GM18909 (cell line): Measurements from ENCODE around the gene ALCAM.

Experiments
- ATAC-seq: cut with Tn5 transposase; IDR thresholded peaks from one replicate; pipeline ENCODE4 v1.9.1; 2021; ENCODE audit warnings: mild to moderate bottlenecking; ENCODE audit not compliant: unreplicated experiment, poor library complexity

Gene ALCAM

DNA sequence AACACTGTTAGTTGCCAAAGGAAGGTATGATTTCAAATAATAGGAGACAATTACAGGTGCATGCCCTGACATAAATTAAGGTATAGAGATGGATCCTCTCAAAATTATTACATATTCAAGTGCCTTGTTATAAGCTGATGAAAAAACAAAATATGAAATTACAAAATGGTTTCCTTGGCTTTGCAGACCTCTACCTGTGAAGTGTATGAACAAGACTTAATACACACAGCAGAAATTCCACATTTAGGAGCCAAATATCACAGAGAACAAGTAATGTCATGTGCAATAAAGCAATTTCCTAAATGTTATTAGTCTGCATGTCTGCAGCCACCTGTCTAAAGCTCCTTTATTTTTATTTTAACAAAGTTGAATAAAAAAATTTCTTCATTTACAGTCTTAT lies 151.5 kb downstream of the ALCAM start:
- no peak for ATAC-seq

DNA sequence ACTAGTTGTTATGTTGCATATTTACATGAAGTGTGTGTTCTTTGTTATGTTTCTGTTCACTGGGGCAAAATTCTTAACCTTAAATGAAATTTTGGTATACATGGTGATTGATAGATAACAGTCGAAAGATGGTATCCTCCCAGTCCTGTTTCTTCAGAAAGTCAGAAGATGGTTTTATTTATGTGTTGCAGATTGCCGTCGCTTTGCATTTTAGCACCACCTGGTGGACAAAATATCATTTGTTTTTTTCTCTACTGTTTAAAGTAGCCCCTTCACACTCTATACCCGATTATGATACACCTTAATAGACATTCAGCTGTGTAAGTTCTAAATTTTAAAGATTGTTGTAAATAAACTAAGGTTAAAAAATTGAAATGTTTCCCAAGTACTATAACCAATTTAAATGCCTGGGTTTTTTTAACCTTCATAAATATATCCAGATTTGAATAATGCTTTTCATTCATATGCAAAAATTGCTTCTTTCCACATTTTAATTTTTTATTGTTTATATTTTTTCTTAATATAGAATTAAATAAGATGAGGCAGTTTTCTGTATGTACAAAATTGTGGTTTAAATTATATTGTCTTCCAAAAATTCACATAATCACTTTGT lies 152.2 kb downstream of the ALCAM start:
- ATAC-seq: peak; percentile 93

DNA sequence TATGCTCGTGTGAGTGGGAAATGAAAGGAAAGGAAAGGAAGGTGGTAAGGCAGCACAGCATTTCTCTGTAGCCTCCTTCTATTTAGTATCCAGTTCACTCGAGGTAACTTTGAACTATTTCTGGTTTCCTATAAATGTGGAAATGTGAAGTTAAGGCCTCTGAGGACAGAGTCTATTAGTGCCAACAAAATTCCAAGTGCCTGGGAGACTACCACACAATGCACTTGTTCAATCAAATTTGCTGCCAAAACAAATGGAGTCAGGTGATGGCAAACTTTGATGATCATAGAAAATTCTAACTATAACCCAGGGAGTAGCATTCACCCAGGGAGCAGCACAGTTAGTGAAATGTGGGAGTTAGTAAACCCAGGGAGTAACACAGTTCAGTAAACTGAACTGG lies 155.1 kb downstream of the ALCAM start:
- no peak for ATAC-seq

DNA sequence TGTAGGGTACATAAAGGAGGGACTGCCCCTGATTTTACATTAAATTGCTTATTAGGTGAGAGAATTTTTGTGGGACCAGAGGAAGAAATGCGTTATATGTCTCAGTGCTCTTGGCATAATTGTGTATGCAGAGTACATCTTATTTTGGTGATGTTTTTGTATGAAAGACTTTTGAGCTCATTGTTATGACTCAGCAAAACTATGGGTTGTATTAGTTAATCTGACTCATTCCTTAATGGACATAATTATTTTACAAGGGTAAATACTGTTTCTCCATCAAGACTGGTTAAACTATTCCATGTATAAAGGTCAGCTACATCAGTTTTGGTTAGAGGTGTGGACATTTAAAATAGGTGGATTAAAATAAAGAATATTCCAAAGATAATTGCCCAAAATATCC lies 156.8 kb downstream of the ALCAM start:
- no peak for ATAC-seq

DNA sequence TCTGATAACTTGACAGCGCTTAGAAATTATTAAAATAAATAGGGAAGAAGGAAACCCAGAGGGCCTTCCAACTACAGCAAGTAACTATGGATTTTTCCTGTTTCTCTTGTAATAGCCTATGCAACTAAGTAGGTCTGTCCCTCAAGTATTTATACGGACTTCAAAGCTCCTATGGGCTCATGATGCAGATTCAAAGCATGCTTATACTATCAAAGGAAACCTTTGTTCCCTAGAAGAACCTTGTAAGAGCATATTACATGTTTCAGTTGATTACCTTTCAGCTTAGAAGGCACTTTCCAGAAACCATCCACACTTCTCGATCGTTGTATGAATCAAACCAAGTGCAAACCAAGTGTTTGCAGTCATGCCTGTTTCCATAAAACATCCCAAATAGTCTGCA lies 158.8 kb downstream of the ALCAM start:
- ATAC-seq: no peak

DNA sequence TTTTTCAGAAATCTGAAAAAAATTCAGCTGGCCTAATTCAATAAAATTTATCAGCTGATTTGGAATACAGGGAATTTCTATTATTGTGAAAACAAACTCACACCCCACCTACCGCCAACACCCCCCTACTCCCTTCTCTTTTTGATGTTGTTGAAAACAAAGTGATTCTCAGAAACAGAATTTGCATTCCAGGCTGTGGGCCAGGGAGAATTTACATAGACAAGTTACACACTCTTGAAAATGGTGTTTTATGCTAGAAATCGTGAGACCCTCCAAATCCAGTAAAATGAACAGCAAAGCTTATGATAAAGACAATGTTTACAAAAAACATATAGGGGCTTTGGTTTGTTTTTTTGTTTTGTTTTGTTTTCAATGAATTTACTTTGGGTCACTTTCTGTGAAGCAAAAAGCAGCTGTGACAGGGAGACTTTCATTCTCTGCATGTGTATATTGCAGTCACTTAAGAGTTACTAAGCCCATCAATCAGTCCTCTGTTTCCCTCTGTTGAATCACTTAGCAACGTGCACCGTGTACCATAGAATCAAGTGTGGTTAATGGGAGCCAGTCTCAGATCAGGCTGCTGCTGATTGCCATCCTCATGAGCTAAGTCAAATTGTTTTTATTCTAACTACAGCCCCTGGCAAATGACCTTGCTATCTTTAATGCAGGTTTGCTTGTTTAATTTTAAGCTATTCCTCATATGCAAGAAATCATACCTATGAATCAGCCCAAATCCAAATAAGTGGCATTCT lies 159.8 kb downstream of the ALCAM start:
- no peak for ATAC-seq

DNA sequence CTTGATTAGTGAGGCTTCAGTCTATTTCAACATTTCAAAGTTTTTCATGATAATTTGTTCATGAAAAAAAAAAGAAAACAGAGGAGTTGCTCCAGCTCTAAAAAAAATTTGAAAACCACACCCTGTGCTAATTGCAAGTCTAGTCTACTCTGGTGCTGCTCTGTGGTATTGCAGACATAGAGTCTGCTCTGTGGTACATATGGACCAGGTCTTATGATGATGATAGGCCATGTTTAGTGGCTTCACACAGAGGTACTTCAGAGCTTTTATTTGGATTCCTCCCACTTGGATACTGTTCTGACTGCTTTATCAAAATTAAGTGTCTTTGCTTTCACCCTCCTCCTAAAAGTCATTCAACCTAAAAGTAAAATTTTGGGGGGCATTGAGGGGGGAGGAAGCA lies 160.8 kb downstream of the ALCAM start:
- no peak for ATAC-seq

DNA sequence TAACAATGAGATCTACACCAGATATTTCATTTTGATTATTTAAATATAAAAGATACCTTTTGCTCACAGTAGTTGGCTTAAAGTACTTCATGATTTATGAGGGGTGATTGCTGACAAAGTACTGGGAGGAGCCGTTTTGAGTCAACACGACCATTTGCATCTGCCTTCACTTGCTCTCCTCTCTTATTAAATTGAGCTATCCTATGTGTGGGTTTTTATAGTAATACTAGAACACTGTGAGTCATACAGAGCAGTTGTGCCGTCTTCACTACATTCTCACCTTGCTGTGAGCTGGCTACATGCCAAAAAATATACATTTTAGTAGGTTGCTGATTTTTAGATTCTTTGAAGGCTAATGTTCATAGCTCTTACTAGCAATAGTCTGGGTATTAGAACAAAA lies 161.2 kb downstream of the ALCAM start:
- peak; percentile 74 for ATAC-seq

DNA sequence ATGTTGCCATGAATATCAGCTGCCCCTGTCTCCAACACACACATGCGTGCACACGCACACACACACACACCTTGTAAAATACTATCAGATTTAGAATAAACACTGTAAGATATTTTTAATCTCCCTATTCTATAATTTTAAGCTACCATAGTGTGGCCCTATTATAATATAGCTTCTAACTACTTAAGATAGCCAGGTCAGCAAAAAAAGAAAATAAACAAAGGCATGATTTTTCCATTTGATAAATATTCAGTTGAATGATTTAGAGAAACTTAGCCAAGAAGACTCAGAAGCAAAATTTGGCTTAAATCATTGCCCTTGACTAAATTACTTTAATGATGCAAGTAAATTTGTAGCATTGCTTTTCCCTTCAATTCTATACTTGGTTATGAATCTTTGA lies 162.2 kb downstream of the ALCAM start:
- ATAC-seq: no peak

DNA sequence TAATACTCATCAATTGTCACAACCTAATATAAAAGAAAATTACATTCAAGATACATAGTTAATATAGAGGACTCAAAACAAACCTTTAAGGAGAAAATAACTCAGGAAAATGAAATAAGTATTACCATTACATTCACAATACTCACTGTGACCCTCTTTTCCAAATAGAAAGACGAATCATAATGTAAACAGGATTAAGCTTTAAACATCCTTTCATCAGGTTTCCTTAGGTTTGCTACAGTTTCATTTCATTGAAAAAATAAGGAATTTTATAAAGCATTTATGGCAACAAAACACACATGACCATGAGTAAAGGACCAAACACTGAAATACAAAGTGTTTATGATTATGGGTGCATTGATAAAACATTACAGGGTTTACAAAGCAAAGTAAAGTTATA lies 162.7 kb downstream of the ALCAM start:
- ATAC-seq: no peak

DNA sequence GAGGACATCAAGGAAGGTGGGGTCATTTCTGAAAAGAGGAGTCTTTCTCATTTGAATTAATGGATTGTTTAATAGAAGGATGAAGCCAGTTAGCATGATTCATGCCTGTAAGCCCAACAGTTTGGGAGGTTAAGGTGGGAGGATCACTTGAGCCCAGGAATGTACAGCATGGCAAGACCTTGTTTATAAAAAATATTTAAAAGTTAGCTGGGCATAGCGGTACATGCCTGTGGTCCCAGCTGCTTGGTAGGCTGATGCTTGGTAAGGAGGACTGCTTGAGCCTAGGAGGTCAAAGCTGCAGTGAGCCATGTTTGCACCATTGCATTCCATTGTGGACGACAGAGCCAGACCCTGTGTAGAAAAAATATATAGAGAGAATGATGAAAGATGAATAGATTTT lies 165.5 kb downstream of the ALCAM start:
- no peak for ATAC-seq

DNA sequence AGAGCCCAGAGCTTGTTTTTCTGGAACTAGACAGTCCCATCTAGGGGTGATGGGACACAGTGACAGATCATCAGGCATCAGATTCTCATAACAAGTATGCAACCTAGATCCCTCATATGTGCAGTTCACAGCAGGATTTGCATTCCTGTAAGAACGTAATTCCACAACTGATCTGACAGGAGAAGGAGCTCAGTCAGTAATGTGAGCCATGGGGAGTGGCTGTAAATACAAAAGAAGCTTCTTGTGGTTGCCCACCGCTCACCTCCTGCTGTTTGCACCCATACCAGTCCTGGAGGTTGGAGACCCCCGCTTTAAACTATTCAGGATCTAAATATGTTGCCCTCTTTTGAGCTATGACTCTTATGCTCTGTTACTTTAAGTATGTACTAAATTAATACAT lies 167.3 kb downstream of the ALCAM start:
- no peak for ATAC-seq

DNA sequence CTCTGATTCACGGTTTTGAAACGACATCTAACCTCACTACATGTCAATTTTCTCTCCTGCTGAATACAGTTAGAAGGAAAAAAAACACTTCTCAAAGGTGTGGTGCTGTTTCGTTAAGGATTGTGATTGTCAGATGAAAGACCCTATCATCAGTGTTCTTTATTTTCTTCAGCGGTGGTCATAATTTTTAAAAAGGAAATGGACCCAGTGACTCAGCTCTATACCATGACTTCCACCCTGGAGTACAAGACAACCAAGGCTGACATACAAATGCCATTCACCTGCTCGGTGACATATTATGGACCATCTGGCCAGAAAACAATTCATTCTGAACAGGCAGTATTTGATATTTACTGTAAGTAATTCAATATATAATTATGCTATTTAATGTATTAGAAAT lies 167.8 kb downstream of the ALCAM start:
- ATAC-seq: no peak

DNA sequence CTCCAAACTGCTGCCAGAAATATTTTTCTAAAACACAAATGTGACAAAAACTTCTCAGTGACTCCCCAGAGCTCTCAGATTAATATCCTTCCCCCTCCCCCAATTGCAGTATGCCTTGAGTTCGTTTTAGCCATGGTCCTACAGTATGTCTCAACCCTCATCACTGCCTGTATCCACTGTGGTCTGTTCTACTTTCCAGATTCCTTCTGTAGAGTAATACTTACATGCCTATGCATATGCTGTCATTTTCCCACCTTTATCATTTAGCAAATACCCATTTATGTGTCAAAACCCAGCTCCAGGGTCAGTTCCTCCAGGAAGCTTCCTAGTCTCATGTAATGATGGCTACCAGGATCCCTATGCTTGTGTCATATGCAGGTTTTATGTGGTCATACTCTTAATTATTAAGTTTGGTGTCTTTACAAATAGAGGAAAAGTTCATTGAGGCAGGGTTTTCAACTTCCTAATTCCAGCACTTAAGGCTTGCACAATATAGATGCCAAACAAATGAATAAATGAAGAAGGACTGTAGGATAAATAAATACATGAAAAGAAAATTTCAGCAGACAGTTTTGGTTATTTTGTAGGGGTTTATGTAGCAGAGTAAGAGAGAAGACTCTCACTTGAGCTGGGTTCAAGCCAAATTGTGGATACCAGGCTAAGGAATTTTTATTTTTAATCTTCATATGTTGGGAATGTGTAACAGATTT lies 170.8 kb downstream of the ALCAM start:
- no peak for ATAC-seq

DNA sequence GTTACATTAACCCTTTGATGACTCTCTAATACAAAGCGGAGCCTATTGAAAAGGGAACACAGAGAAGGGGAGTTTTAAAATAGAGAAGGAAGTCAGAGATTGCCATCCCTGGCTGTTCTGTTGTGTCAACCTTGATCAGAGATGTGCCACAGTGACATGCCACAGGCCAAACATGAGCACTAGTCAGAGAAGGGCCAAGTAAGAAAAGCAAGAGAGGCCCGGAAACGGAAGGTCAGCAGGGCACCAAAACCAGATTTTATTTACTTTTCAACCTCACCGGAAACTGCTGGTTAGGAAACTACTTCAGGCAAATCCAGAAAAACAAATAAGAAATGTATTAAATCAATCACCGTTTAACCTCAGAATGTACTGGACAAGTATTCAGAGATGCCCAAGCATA lies 171.8 kb downstream of the ALCAM start:
- no peak for ATAC-seq

DNA sequence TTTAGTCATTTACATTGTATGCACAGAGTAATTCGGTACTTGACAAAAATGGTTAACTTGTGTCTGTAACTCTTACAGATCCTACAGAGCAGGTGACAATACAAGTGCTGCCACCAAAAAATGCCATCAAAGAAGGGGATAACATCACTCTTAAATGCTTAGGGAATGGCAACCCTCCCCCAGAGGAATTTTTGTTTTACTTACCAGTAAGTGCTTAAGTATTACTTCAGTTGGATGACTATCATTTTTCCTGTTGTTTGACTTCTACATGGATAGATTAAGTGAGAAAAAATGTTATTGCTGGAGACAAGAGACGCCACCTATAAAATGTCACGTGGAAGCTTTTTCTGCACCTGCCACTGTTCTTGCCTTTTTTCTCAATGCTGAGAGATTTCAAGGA lies 173.2 kb downstream of the ALCAM start:
- ATAC-seq: no peak

DNA sequence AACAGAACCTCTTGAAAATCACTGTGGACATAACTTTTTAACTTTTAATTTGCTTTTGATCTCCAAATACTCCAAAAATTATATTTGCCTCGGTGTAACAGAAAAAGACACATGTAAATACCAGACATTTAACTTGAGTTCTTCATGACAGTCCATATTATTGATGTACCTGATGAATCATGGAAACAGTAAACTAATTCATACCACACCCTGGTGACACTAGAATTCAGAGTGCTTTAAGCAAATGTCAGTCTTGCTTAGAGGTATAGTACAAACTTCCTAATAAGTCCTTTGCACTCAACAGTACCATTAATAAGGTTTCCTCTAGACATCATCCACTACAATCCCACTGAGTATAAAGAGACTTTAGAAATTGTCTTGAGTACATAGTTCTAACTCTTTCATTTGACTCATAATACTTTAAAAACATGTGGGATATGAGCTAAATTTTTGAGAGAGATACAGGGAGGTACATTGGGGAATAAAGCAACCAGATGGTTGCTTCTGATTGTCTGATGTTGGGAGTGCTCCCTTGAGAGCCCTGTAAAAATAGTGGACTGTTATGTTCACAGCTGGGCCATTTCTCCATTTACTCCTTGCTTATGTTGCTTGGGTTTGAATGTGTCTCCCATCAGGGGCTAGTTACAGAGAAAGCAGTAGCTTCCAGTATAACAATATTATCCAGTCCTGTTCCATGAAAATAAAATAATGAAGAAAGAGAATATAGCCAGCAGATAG lies 175.7 kb downstream of the ALCAM start:
- no peak for ATAC-seq

DNA sequence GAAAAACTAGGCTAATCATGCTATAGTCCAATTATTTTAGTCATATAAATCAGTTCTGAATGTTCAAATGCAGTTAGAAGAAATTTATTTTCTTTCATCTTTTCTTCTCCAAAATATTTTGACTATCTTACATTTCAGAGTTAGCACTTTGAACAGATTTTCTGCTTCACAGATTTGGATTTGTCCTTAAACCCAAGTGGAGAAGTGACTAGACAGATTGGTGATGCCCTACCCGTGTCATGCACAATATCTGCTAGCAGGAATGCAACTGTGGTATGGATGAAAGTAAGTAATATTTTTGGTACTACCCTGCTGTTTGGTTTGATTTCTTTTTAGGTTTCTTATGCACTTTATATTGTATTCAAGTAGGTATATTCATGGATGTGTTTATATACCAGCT lies 178.3 kb downstream of the ALCAM start:
- no peak for ATAC-seq

DNA sequence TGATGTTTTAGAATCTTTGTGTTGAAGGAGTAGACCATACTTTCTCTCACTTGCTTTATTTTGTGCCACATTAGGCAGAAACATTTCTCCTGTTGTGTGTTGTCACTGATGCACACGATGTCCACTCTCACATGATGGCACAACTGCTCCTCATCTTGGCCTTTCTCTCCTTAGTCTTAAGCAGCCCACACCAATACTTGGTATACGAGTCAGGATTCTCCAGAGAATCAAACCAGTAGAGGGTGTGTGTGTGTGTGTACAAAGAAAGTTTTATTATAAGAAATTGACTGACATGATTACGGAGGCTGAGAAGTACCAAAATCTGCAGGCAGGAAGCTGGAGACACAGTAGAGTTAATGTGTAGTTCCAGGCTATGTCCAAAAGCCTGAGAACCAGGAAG lies 187.1 kb downstream of the ALCAM start:
- ATAC-seq: no peak

DNA sequence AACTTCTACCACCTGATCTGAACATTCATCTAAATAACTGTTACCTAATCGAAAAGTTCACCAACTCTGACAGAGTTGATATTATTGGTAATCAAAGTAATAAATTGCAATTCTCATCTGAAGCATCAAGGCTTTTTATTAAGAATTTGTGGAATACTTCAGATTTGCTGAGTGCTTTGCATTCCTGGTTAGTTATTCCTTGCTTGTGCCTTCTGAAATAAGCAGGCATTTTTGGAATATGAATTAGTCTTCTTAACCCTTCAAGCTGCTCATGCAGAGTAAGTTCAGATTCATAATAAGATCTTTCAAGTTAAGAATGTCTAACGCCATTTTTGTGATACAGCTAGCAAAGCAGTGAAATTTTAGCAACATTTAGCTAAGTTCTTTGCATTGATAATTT lies 188.5 kb downstream of the ALCAM start:
- ATAC-seq: no peak

DNA sequence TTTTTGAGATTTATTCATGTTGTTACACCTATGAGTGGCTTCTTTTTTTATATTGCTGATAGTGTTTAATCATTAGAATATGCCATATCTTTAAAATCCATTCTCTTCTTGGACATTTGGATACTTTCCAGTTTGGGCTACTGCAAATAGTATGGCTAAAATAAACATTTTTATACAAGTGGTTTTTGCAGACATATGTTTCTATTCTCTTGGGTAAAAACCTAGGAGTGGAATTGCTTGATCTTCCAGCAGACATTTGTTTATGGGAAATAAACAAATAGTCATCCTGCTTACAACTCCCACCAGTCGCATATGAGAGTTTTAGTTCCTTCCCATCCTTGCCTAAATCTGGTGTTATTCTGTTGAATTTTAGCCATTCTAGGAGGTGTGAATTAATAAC lies 193.1 kb downstream of the ALCAM start:
- no peak for ATAC-seq
